Fibroblast of mammary gland (primary cell): Measurements from ENCODE around the gene STARD3.

Source experiments
- DNase-seq: peaks from one replicate; pipeline ENCODE4 v3.0.0-alpha.2; 2010; ENCODE audit warnings: low read depth
- H3K4me3 ChIP-seq: 2 replicates; pipeline ENCODE4 v1.5.1; 2011; ENCODE audit warnings: low read depth, mild to moderate bottlenecking, low read length, moderate library complexity; ENCODE audit not compliant: control insufficient read depth
- CTCF ChIP-seq: conservative IDR thresholded peaks from 2 replicates; pipeline ENCODE4 v1.5.1; 2011; ENCODE audit warnings: low read depth, low read length, inconsistent platforms; ENCODE audit not compliant: control insufficient read depth, insufficient read depth

The STARD3 gene

GRCh38 chr17:39660011-39660360 is 23.0 kb downstream of the STARD3 start:
- no peak for DNase-seq
- no peak overlapping the region for H3K4me3 ChIP-seq
- TF ChIP-seq CTCF: no peak

GRCh38 chr17:39660397-39661385 is 23.7 kb downstream of the STARD3 start:
- DNase-seq: no peak
- no peak overlapping the region for H3K4me3 ChIP-seq
- TF ChIP-seq CTCF: no peak

GRCh38 chr17:39661744-39662541 is 25.0 kb downstream of the STARD3 start:
- DNase-seq: no peak
- TF ChIP-seq CTCF: no peak
- H3K4me3 ChIP-seq: no peak overlapping the region

- DNase-seq: no peak
- H3K4me3 ChIP-seq: no peak overlapping the region
- TF ChIP-seq CTCF: no peak
Observed at GRCh38 chr17:39662551-39663339, 25.8 kb downstream of the STARD3 start.

- DNase-seq: no peak
- TF ChIP-seq CTCF: no peak
- H3K4me3 ChIP-seq: no peak overlapping the region
Observed at GRCh38 chr17:39663340-39663687, 26.4 kb downstream of the STARD3 start.
